Measurements from ENCODE around the gene PNPLA4.

The PNPLA4 gene

GRCh38 chrX:7872042-7872441 is 55.2 kb downstream of the PNPLA4 start:
- no peak for DNase-seq (ENCODE audit: low spot score)

GRCh38 chrX:7852166-7852565 is 75.0 kb downstream of the PNPLA4 start:
- no peak for DNase-seq (ENCODE audit: low spot score)

Data from activated CD4-positive, alpha-beta T cell treated with anti-CD3 and anti-CD28 coated beads, Interleukin-2, Interleukin-4, amounts not matched to agents 100 ng/mL and 50 ng/mL, durations not matched to agents 16 hours and 8 hours (primary cell).